H1 (cell line): Measurements from ENCODE around the gene CSTF2T. TPM values are rescaled to one million over a fixed set of nuclear protein-coding genes. Genes with fewer than 3 reads are reported as not detected.

Experiments used
- CHD2 ChIP-seq: IDR thresholded peaks from 2 replicates; pipeline ENCODE4 v1.6.1; 2012; ENCODE audit warnings: low read length, improper control_type of control experiment
- E2F6 ChIP-seq: IDR thresholded peaks from 2 replicates; pipeline ENCODE4 v1.6.1; 2012; ENCODE audit warnings: inconsistent platforms
- EP300 ChIP-seq, 2 experiments: IDR thresholded peaks; 1 replicate in 1 of 2; 2 replicates in 1 of 2; pipeline ENCODE4 v1.6.1; 2011 to 2012; ENCODE audit warnings: low read depth in 2 of 2, low read length in 2 of 2, mild to moderate bottlenecking in 2 of 2, borderline replicate concordance in 1 of 2, inconsistent platforms in 1 of 2, moderate library complexity in 1 of 2
- polyA plus RNA-seq, 7 experiments: library from polyadenylated mRNA; depleted of rRNA in 3 of 7; stranded (reverse) in 5 of 7; unstranded in 2 of 7; fragments of >200 nt in 5 of 7; fragments of 200-250 nt in 2 of 7; gene quantifications; 1 replicate in 5 of 7; 2 replicates in 1 of 7; 4 replicates in 1 of 7; pipeline versions ENCODE4 v1.2.1 to v1.2.3, GENCODE V29; 2011 to 2013; ENCODE audit warnings: missing spikeins in 2 of 7, mixed read lengths in 2 of 7
- total RNA-seq: library from RNA; stranded (reverse); fragmentation: NEBNext Ultra II Directional; extraction: Animal tissue kit (Norgen Biotek cat#: 25700); gene quantifications from 2 replicates; pipeline ENCODE4 v1.2.1, GENCODE V29; 2021

CSTF2T gene
- total and polyA plus RNA-seq, 2 of the 8 experiments (the other 6 are each of a cell fraction or from before 2014, with no cell fraction given), result 9.4 to 32.4 TPM

- TF ChIP-seq EP300 (IDR thresholded peaks at IDR 0.05; ENCODE audit: borderline replicate concordance in 1 of 2, low read depth in 2 of 2, low read length in 2 of 2) (no peak), CHD2 (no peak), E2F6 (no peak)
Measured at GRCh38 chr10:51672039-51672535, 27.3 kb downstream of the CSTF2T start (continued).
